Measurements from ENCODE around the gene MRGPRX2. TPM values are rescaled to one million over a fixed set of nuclear protein-coding genes. Genes with fewer than 3 reads are reported as not detected.

MRGPRX2 gene
- total and polyA plus RNA-seq, 2 donors (not counting 1 experiment from before 2014, with no cell fraction given) = not detected

- H3K27me3 ChIP-seq (ENCODE audit: control insufficient read depth, insufficient read depth, low read length) = no peaks in the 10 kb centered on the region
- no peaks in the 10 kb centered on the region for H3K9me3 ChIP-seq (ENCODE audit: control insufficient read depth, insufficient read depth, low read depth, low read length)
- H3K36me3 ChIP-seq (ENCODE audit: control insufficient read depth, insufficient read depth, low read length) = no peaks in the 10 kb centered on the region
- no peak overlapping the region for H3K4me2 ChIP-seq (ENCODE audit: extremely low read depth, insufficient read depth, low read length)
- H3K27ac ChIP-seq (ENCODE audit: insufficient read depth, low read length) = no peak overlapping the region
- TF ChIP-seq EZH2 (IDR thresholded peaks at IDR 0.05; ENCODE audit: low read length, missing control alignments) (no peak), CTCF (conservative IDR thresholded peaks at IDR 0.05 in 1 of 2, IDR thresholded peaks at IDR 0.05 in 1 of 2; ENCODE audit: low read depth in 1 of 2, low read length in 2 of 2) (no peak)
- DNase-seq (ENCODE audit: low read depth in 2 of 2) = no peak
- no peak overlapping the region for H3K9ac ChIP-seq (ENCODE audit: insufficient read depth, low read length)
- no peak overlapping the region for H3K4me3 ChIP-seq (replicated peaks in 1 of 4; ENCODE audit: control extremely low read depth in 1 of 4, insufficient read depth in 1 of 4, low read depth in 3 of 4, low read length in 4 of 4)
- no peaks in the 10 kb centered on the region for H3K79me2 ChIP-seq (ENCODE audit: control insufficient read depth, insufficient read depth, low read length)
- H2AFZ ChIP-seq (ENCODE audit: low read length) = no peak overlapping the region
- no peaks in the 10 kb centered on the region for H4K20me1 ChIP-seq (ENCODE audit: control insufficient read depth, extremely low read depth, insufficient read depth, low read length)
- H3K4me1 ChIP-seq (ENCODE audit: control insufficient read depth, extremely low read depth, insufficient read depth, low read length) = no peaks in the 10 kb centered on the region
Measured at GRCh38 chr11:19050281-19050680, 10.2 kb downstream of the MRGPRX2 start.

- H3K4me1 ChIP-seq (ENCODE audit: control insufficient read depth, extremely low read depth, insufficient read depth, low read length) = no peaks in the 10 kb centered on the region
- TF ChIP-seq CTCF (conservative IDR thresholded peaks at IDR 0.05 in 1 of 2, IDR thresholded peaks at IDR 0.05 in 1 of 2; ENCODE audit: low read depth in 1 of 2, low read length in 2 of 2) (no peak), EZH2 (IDR thresholded peaks at IDR 0.05; ENCODE audit: low read length, missing control alignments) (no peak)
- H3K27ac ChIP-seq (ENCODE audit: insufficient read depth, low read length) = no peak overlapping the region
- H4K20me1 ChIP-seq (ENCODE audit: control insufficient read depth, extremely low read depth, insufficient read depth, low read length) = no peaks in the 10 kb centered on the region
- no peak overlapping the region for H3K9ac ChIP-seq (ENCODE audit: insufficient read depth, low read length)
- no peaks in the 10 kb centered on the region for H3K27me3 ChIP-seq (ENCODE audit: control insufficient read depth, insufficient read depth, low read length)
- H3K4me3 ChIP-seq (replicated peaks in 1 of 4; ENCODE audit: control extremely low read depth in 1 of 4, insufficient read depth in 1 of 4, low read depth in 3 of 4, low read length in 4 of 4) = no peak overlapping the region
- H3K79me2 ChIP-seq (ENCODE audit: control insufficient read depth, insufficient read depth, low read length) = no peaks in the 10 kb centered on the region
- no peak for DNase-seq (ENCODE audit: low read depth in 2 of 2)
- no peaks in the 10 kb centered on the region for H3K9me3 ChIP-seq (ENCODE audit: control insufficient read depth, insufficient read depth, low read depth, low read length)
- H3K4me2 ChIP-seq (ENCODE audit: extremely low read depth, insufficient read depth, low read length) = no peak overlapping the region
- no peaks in the 10 kb centered on the region for H3K36me3 ChIP-seq (ENCODE audit: control insufficient read depth, insufficient read depth, low read length)
- no peak overlapping the region for H2AFZ ChIP-seq (ENCODE audit: low read length)
Measured at GRCh38 chr11:19049351-19049750, 11.2 kb downstream of the MRGPRX2 start.

- no peak for TF ChIP-seq CTCF (conservative IDR thresholded peaks at IDR 0.05 in 1 of 2, IDR thresholded peaks at IDR 0.05 in 1 of 2; ENCODE audit: low read depth in 1 of 2, low read length in 2 of 2)
- no peak for TF ChIP-seq EZH2 (IDR thresholded peaks at IDR 0.05; ENCODE audit: low read length, missing control alignments)
- no peak overlapping the region for H3K4me2 ChIP-seq (ENCODE audit: extremely low read depth, insufficient read depth, low read length)
- no peak overlapping the region for H3K4me3 ChIP-seq (replicated peaks in 1 of 4; ENCODE audit: control extremely low read depth in 1 of 4, insufficient read depth in 1 of 4, low read depth in 3 of 4, low read length in 4 of 4)
- no peaks in the 10 kb centered on the region for H3K36me3 ChIP-seq (ENCODE audit: control insufficient read depth, insufficient read depth, low read length)
- H4K20me1 ChIP-seq (ENCODE audit: control insufficient read depth, extremely low read depth, insufficient read depth, low read length) = no peaks in the 10 kb centered on the region
- no peak overlapping the region for H2AFZ ChIP-seq (ENCODE audit: low read length)
- DNase-seq (ENCODE audit: low read depth in 2 of 2) = no peak
- no peaks in the 10 kb centered on the region for H3K79me2 ChIP-seq (ENCODE audit: control insufficient read depth, insufficient read depth, low read length)
- H3K4me1 ChIP-seq (ENCODE audit: control insufficient read depth, extremely low read depth, insufficient read depth, low read length) = no peaks in the 10 kb centered on the region
- H3K27ac ChIP-seq (ENCODE audit: insufficient read depth, low read length) = no peak overlapping the region
- no peaks in the 10 kb centered on the region for H3K27me3 ChIP-seq (ENCODE audit: control insufficient read depth, insufficient read depth, low read length)
- H3K9me3 ChIP-seq (ENCODE audit: control insufficient read depth, insufficient read depth, low read depth, low read length) = no peaks in the 10 kb centered on the region
- no peak overlapping the region for H3K9ac ChIP-seq (ENCODE audit: insufficient read depth, low read length)
Measured at GRCh38 chr11:19040051-19040450, 20.5 kb downstream of the MRGPRX2 start.
